Mammary epithelial cell (primary cell): Measurements from ENCODE around the gene TCF12.

Experiments used
- EZH2 ChIP-seq: IDR thresholded peaks from 2 replicates; pipeline ENCODE4 v1.6.1; 2012; ENCODE audit warnings: low read length, inconsistent platforms, borderline replicate concordance
- TF ChIP-seq, protein P1 (sequence below), 2 donors: IDR thresholded peaks in 1 of 2; conservative IDR thresholded peaks in 1 of 2; 2 replicates each; pipeline ENCODE4 v1.5.1; 2011 to 2012; ENCODE audit warnings: inconsistent platforms in 2 of 2, low read length in 2 of 2, mild to moderate bottlenecking in 2 of 2, control low read depth in 1 of 2, low read depth in 1 of 2; ENCODE audit not compliant: insufficient read depth in 1 of 2; ENCODE audit errors: extremely low read depth in 1 of 2

DNA sequence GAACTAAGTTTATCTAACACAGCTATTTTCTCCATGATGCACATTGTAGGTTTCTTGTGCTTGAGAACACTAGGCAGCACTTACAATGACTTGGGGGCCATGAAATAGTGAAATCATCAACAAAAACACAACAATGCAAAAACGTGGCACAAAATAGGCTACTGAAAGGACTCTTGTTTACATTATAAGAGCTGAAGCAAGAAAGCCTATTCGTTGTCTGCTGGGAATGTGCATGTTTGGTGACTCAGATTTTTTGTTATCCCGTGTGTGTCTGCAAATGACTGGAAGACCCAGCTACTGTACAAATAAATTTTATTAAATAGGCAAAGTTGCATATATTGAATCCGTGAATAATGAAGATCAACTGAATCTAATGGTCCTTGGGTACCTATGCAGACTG lies 85.0 kb downstream of the TCF12 start:
- no peak for TF ChIP-seq EZH2
- TF ChIP-seq, protein P1, sequence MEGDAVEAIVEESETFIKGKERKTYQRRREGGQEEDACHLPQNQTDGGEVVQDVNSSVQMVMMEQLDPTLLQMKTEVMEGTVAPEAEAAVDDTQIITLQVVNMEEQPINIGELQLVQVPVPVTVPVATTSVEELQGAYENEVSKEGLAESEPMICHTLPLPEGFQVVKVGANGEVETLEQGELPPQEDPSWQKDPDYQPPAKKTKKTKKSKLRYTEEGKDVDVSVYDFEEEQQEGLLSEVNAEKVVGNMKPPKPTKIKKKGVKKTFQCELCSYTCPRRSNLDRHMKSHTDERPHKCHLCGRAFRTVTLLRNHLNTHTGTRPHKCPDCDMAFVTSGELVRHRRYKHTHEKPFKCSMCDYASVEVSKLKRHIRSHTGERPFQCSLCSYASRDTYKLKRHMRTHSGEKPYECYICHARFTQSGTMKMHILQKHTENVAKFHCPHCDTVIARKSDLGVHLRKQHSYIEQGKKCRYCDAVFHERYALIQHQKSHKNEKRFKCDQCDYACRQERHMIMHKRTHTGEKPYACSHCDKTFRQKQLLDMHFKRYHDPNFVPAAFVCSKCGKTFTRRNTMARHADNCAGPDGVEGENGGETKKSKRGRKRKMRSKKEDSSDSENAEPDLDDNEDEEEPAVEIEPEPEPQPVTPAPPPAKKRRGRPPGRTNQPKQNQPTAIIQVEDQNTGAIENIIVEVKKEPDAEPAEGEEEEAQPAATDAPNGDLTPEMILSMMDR (conservative IDR thresholded peaks at IDR 0.05 in 1 of 2, IDR thresholded peaks at IDR 0.05 in 1 of 2; ENCODE audit: extremely low read depth in 1 of 2, insufficient read depth in 1 of 2, low read depth in 1 of 2, low read length in 2 of 2), result no peak
